H9 (cell line): ENCODE results near the gene NBDY. TPM values are rescaled to one million over a fixed set of nuclear protein-coding genes. Genes with fewer than 3 reads are reported as not detected.

ENCODE experiments used
- DNase-seq: peaks from one replicate; pipeline ENCODE4 v3.0.0-alpha.2; 2017
- H2AFZ ChIP-seq: one replicate; pipeline ENCODE4 v1.6.1; 2013; ENCODE audit warnings: mild to moderate bottlenecking, low read length, control low read depth, moderate library complexity
- H2AK5ac ChIP-seq: 2 replicates; pipeline ENCODE4 v1.6.1; 2013; ENCODE audit warnings: low read length, control low read depth, mixed read lengths; ENCODE audit not compliant: insufficient read length
- H2BK120ac ChIP-seq: one replicate; pipeline ENCODE4 v1.6.1; 2013; ENCODE audit warnings: low read depth, mild to moderate bottlenecking, low read length, control low read depth, inconsistent platforms; ENCODE audit not compliant: poor library complexity, severe bottlenecking
- H2BK12ac ChIP-seq: 2 replicates; pipeline ENCODE4 v1.6.1; 2013; ENCODE audit warnings: low read length, control low read depth, mixed read lengths, low read depth; ENCODE audit not compliant: insufficient read length
- H2BK15ac ChIP-seq: 2 replicates; pipeline ENCODE4 v1.6.1; 2013; ENCODE audit warnings: low read depth, low read length, control low read depth
- H2BK20ac ChIP-seq: one replicate; pipeline ENCODE4 v1.6.1; 2013; ENCODE audit warnings: low read depth, mild to moderate bottlenecking, low read length, control low read depth, inconsistent platforms; ENCODE audit not compliant: poor library complexity, severe bottlenecking
- H2BK5ac ChIP-seq: 2 replicates; pipeline ENCODE4 v1.6.1; 2013; ENCODE audit warnings: low read length, control low read depth, mixed read lengths; ENCODE audit not compliant: insufficient read length
- H3K14ac ChIP-seq: 2 replicates; pipeline ENCODE4 v1.6.1; 2013; ENCODE audit warnings: low read length, control low read depth; ENCODE audit not compliant: insufficient read depth
- H3K18ac ChIP-seq: 2 replicates; pipeline ENCODE4 v1.6.1; 2013; ENCODE audit warnings: low read depth, mild to moderate bottlenecking, mixed read lengths, low read length, control low read depth; ENCODE audit not compliant: insufficient read length
- H3K23ac ChIP-seq: 2 replicates; pipeline ENCODE4 v1.6.1; 2013; ENCODE audit warnings: low read length, control low read depth, mixed read lengths, low read depth; ENCODE audit not compliant: insufficient read length
- H3K23me2 ChIP-seq: 2 replicates; pipeline ENCODE4 v1.6.1; 2013; ENCODE audit warnings: low read depth, mild to moderate bottlenecking, mixed read lengths, low read length, control low read depth; ENCODE audit not compliant: insufficient read length, poor library complexity, severe bottlenecking
- H3K27ac ChIP-seq: 2 replicates; pipeline ENCODE4 v1.5.1; 2013; ENCODE audit warnings: low read length, control low read depth, mixed read lengths, low read depth; ENCODE audit not compliant: insufficient read length
- H3K27me3 ChIP-seq: 2 replicates; pipeline ENCODE4 v1.6.1; 2013; ENCODE audit warnings: low read length, control low read depth, inconsistent platforms; ENCODE audit not compliant: insufficient read depth
- H3K4ac ChIP-seq: 2 replicates; pipeline ENCODE4 v1.6.1; 2013; ENCODE audit warnings: low read depth, mild to moderate bottlenecking, control low read depth, inconsistent platforms, low read length, moderate library complexity
- H3K4me1 ChIP-seq: 2 replicates; pipeline ENCODE4 v1.6.1; 2013; ENCODE audit warnings: low read length, control low read depth, inconsistent platforms; ENCODE audit not compliant: insufficient read depth
- H3K4me2 ChIP-seq: 2 replicates; pipeline ENCODE4 v1.6.1; 2013; ENCODE audit warnings: low read length, control low read depth, mixed read lengths; ENCODE audit not compliant: insufficient read length, insufficient read depth
- H3K56ac ChIP-seq: 2 replicates; pipeline ENCODE4 v1.6.1; 2013; ENCODE audit warnings: low read depth, mild to moderate bottlenecking, mixed read lengths, low read length, control low read depth; ENCODE audit not compliant: insufficient read length
- H3K79me1 ChIP-seq: 2 replicates; pipeline ENCODE4 v1.6.1; 2013; ENCODE audit warnings: low read depth, mild to moderate bottlenecking, moderate library complexity, low read length, control low read depth, inconsistent platforms; ENCODE audit not compliant: insufficient read depth, poor library complexity, severe bottlenecking
- H3K79me2 ChIP-seq: 2 replicates; pipeline ENCODE4 v1.6.1; 2013; ENCODE audit warnings: low read length, control low read depth, inconsistent platforms; ENCODE audit not compliant: insufficient read depth
- H3K9ac ChIP-seq: 2 replicates; pipeline ENCODE4 v1.6.1; 2013; ENCODE audit warnings: low read length, control low read depth, mixed read lengths; ENCODE audit not compliant: insufficient read length; ENCODE audit errors: extremely low read depth
- H3K9me3 ChIP-seq: one replicate; pipeline ENCODE4 v1.6.1; 2013; ENCODE audit warnings: low read depth, low read length, inconsistent platforms; ENCODE audit not compliant: control insufficient read depth
- H3T11ph ChIP-seq: one replicate; pipeline ENCODE4 v1.6.1; 2013; ENCODE audit warnings: mild to moderate bottlenecking, low read length, control low read depth, inconsistent platforms
- H4K20me1 ChIP-seq: one replicate; pipeline ENCODE4 v1.6.1; 2013; ENCODE audit not compliant: control insufficient read depth, insufficient read length, insufficient read depth
- H4K5ac ChIP-seq: 2 replicates; pipeline ENCODE4 v1.6.1; 2013; ENCODE audit warnings: low read depth, mild to moderate bottlenecking, mixed read lengths, low read length, control low read depth; ENCODE audit not compliant: insufficient read length
- H4K8ac ChIP-seq: replicated peaks from 2 replicates; pipeline ENCODE4 v1.6.1; 2013; ENCODE audit warnings: low read length, control low read depth, mixed read lengths, low read depth; ENCODE audit not compliant: insufficient read length
- H4K91ac ChIP-seq: 2 replicates; pipeline ENCODE4 v1.6.1; 2013; ENCODE audit warnings: low read depth, mild to moderate bottlenecking, moderate library complexity, mixed read lengths, low read length, control low read depth; ENCODE audit not compliant: insufficient read length
- H3K27ac Mint-ChIP-seq, 3 experiments: 2 replicates in 2 of 3; 3 replicates in 1 of 3; pipeline ENCODE4 v1.8.0; 2020 to 2021; ENCODE audit warnings: mixed read lengths in 3 of 3, mild to moderate bottlenecking in 1 of 3, moderate library complexity in 1 of 3
- H3K27me3 Mint-ChIP-seq: 2 replicates; pipeline ENCODE4 v1.8.0; 2021; ENCODE audit warnings: low read depth, mild to moderate bottlenecking, moderate library complexity, mixed read lengths
- H3K36me3 Mint-ChIP-seq, 3 experiments: 2 replicates in 2 of 3; 3 replicates in 1 of 3; pipeline ENCODE4 v1.8.0; 2020 to 2021; ENCODE audit warnings: low read depth in 3 of 3, mixed read lengths in 3 of 3; ENCODE audit not compliant: insufficient read depth in 1 of 3
- H3K4me1 Mint-ChIP-seq, 2 experiments: 2 replicates each; pipeline ENCODE4 v1.8.0; 2020; ENCODE audit warnings: mixed read lengths in 2 of 2
- H3K4me3 Mint-ChIP-seq, 2 experiments: 2 replicates in 1 of 2; 3 replicates in 1 of 2; pipeline ENCODE4 v1.8.0; 2020 to 2021; ENCODE audit warnings: mild to moderate bottlenecking in 2 of 2, mixed read lengths in 2 of 2, moderate library complexity in 1 of 2
- H3K9me3 Mint-ChIP-seq, 2 experiments: 2 replicates in 1 of 2; 3 replicates in 1 of 2; pipeline ENCODE4 v1.8.0; 2020; ENCODE audit warnings: mild to moderate bottlenecking in 2 of 2, mixed read lengths in 2 of 2, moderate library complexity in 1 of 2
- CTCF ChIP-seq: fragments of 200-600 bp; sonication (generic); conservative IDR thresholded peaks from 3 replicates; pipeline ENCODE4 v1.8.0; 2021; ENCODE audit warnings: antibody characterized with exemption, mild to moderate bottlenecking
- WGBS: extraction: QIAGEN DNeasy Blood & Tissue Kit; methylation state at CpG from one replicate; pipeline ENCODE4 v1.1.7; 2013; ENCODE audit warnings: missing lambda C conversion rate, low lambda C conversion rate, mixed read lengths; ENCODE audit not compliant: insufficient read length; ENCODE audit errors: extremely low coverage; 5-methylcytosine and 5-hydroxymethylcytosine counted together
- total RNA-seq: library from RNA; stranded (reverse); gene quantifications from 2 replicates; pipeline ENCODE4 v1.2.1, GENCODE V29; 2021

The NBDY gene
- total RNA-seq, 1 experiment from 2014 or later, result 62.5 TPM

GRCh38 chrX:56746996-56747395 is 18.0 kb downstream of the NBDY start:
- Histone ChIP-seq H4K5ac (no peak overlapping the region), H3K79me2 (peaks cover 2% of the 10 kb centered on the region; the same call in 1 of the 2 replicates), H2AK5ac (no peak overlapping the region), H4K20me1 (no peaks in the 10 kb centered on the region), H3K4me1 (0 out of 2 replicates have a peak, but pooled peaks cover 3% of the 10 kb centered on the region), H3K27me3 (no peaks in the 10 kb centered on the region; the same call in 1 of the 2 replicates), H3K23me2 (no peaks in the 10 kb centered on the region), H4K91ac (no peak overlapping the region), H3K9me3 (no peaks in the 10 kb centered on the region), H2BK12ac (no peak overlapping the region), H3K4me2 (no peak overlapping the region), H2BK5ac (no peak overlapping the region), H3K23ac (no peak overlapping the region), H3K27ac (no peak overlapping the region), H2BK120ac (no peak overlapping the region), H3K18ac (no peak overlapping the region), H3K4ac (no peak overlapping the region), H2BK20ac (no peak overlapping the region), H3K56ac (no peak overlapping the region), H2BK15ac (no peak overlapping the region), H3K79me1 (no peaks in the 10 kb centered on the region), H3K9ac (no peak overlapping the region), H3K14ac (no peak overlapping the region), H3T11ph (no peak overlapping the region), H4K8ac (no peak overlapping the region), H2AFZ (no peak overlapping the region)
- Mint-ChIP-seq H3K4me3 (no peak overlapping the region), H3K27me3 (no peaks in the 10 kb centered on the region), H3K4me1 (peaks cover 0 to 9% of the 10 kb centered on the region in 2 experiments; a peak in 2 of 4 replicates), H3K27ac (no peak overlapping the region), H3K9me3 (peaks cover 60% of the 10 kb centered on the region in 2 experiments), H3K36me3 (peaks cover 23 to 43% (median 25%) of the 10 kb centered on the region in 3 experiments)
- no peak for TF ChIP-seq CTCF
- WGBS, result no CpG with 5 or more reads among the region's 1 CpG
- no peak for DNase-seq
